Endothelial cell of umbilical vein (primary cell): ENCODE data around the gene C17orf67.
A peak's percentile ranks its signal among the peaks of the same experiment; 100 is the strongest.

Experiments used
- CTCF ChIP-seq, 2 donors: IDR thresholded peaks; 1 replicate in 1 of 2; 2 replicates in 1 of 2; pipeline ENCODE4 v1.5.1; 2011; ENCODE audit warnings: low read length in 2 of 2, mild to moderate bottlenecking in 2 of 2, moderate library complexity in 2 of 2, control low read depth in 1 of 2, inconsistent platforms in 1 of 2, low read depth in 1 of 2; ENCODE audit not compliant: insufficient read depth in 1 of 2; ENCODE audit errors: extremely low read depth in 1 of 2
- EZH2 ChIP-seq: IDR thresholded peaks from 2 replicates; pipeline ENCODE4 v1.6.1; 2012; ENCODE audit warnings: borderline replicate concordance, low read depth, mild to moderate bottlenecking, moderate library complexity, low read length, inconsistent platforms; ENCODE audit not compliant: severe bottlenecking
- FOS ChIP-seq: IDR thresholded peaks from 2 replicates; pipeline ENCODE4 v1.6.1; 2011; ENCODE audit warnings: mild to moderate bottlenecking, low read length, moderate library complexity, borderline replicate concordance; ENCODE audit not compliant: insufficient read depth
- GATA2 ChIP-seq: IDR thresholded peaks from 2 replicates; pipeline ENCODE4 v1.7.0; 2011; ENCODE audit warnings: low read depth, mild to moderate bottlenecking, moderate library complexity, mixed read lengths, low read length; ENCODE audit not compliant: insufficient read length, insufficient read depth
- JUN ChIP-seq: IDR thresholded peaks from 2 replicates; pipeline ENCODE4 v1.6.1; 2011; ENCODE audit warnings: borderline replicate concordance, low read depth; ENCODE audit not compliant: insufficient read length, insufficient read depth
- MYC ChIP-seq: IDR thresholded peaks from one replicate; pipeline ENCODE4 v1.6.1; 2011; ENCODE audit warnings: mild to moderate bottlenecking, low read depth, low read length
- POLR2A ChIP-seq: IDR thresholded peaks from 2 replicates; pipeline ENCODE4 v1.6.1; 2012; ENCODE audit warnings: low read depth, mild to moderate bottlenecking, control low read depth, low read length
- POLR2AphosphoS5 ChIP-seq: IDR thresholded peaks from 2 replicates; pipeline ENCODE4 v1.6.1; 2012; ENCODE audit warnings: low read depth, mild to moderate bottlenecking, control low read depth, low read length, moderate library complexity; ENCODE audit not compliant: insufficient read depth
- TF ChIP-seq, protein P1 (sequence below): IDR thresholded peaks from 2 replicates; pipeline ENCODE4 v1.6.1; 2011; ENCODE audit not compliant: insufficient read depth, insufficient read length

DNA sequence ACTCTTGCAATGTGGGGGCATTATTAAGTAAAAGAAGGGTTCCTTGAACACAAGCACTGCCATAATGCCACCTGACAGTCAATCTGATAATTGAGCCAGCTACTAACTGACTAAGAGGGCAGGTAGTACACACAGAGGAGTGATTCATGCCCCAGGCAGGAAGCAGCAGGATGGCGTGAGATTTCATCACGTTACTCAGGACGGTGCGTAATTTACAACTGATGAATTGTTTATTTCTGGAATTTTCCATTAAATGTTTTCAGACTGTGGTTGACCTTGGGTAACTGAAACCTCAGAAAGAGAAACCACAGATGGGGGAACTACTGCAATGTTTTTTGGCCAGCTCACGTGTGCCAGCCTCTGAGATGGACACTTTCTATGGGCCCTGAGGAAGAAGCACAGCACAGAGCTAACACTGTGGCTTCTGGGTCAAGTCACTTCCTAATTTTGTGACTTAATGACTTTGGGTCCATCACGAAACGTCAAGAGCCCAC is 46.7 kb downstream of the C17orf67 start:
- TF ChIP-seq CTCF (IDR thresholded peaks at IDR 0.05; ENCODE audit: extremely low read depth in 1 of 2, insufficient read depth in 1 of 2, low read depth in 1 of 2, low read length in 2 of 2): no peak
- TF ChIP-seq POLR2A: no peak
- TF ChIP-seq JUN: peak; percentile 85
- TF ChIP-seq FOS: peak; percentile 84
- TF ChIP-seq EZH2: no peak
- peak; percentile 65 for TF ChIP-seq GATA2
- peak; percentile 50 for TF ChIP-seq POLR2AphosphoS5
- TF ChIP-seq, protein P1, sequence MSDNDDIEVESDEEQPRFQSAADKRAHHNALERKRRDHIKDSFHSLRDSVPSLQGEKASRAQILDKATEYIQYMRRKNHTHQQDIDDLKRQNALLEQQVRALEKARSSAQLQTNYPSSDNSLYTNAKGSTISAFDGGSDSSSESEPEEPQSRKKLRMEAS: no peak
- TF ChIP-seq MYC: no peak
